ENCODE measurements around the gene RELA. TPM values are rescaled to one million over a fixed set of nuclear protein-coding genes. Genes with fewer than 3 reads are reported as not detected.

Gene RELA
- total RNA-seq, 1 donor, result 39.5 TPM

GRCh38 chr11:65652511-65653228, 10.0 kb downstream of the RELA start:
- peak; percentile 95 for DNase-seq (ENCODE audit: low read depth)
- H3K4me3 ChIP-seq (ENCODE audit: low read depth, low read length), result peak overlapping the region; percentile 67
- no peak for TF ChIP-seq CTCF (IDR thresholded peaks at IDR 0.05; ENCODE audit: insufficient read depth, low read length)

GRCh38 chr11:65651589-65652510, 10.9 kb downstream of the RELA start:
- H3K4me3 ChIP-seq (ENCODE audit: low read depth, low read length), result peak overlapping the region; percentile 59
- no peak for TF ChIP-seq CTCF (IDR thresholded peaks at IDR 0.05; ENCODE audit: insufficient read depth, low read length)
- DNase-seq (ENCODE audit: low read depth), result peak; percentile 46

GRCh38 chr11:65651339-65651588, 11.5 kb downstream of the RELA start:
- TF ChIP-seq CTCF (IDR thresholded peaks at IDR 0.05; ENCODE audit: insufficient read depth, low read length), result no peak
- no peak for DNase-seq (ENCODE audit: low read depth)
- H3K4me3 ChIP-seq (ENCODE audit: low read depth, low read length), result no peak overlapping the region

GRCh38 chr11:65650547-65651338, 12.0 kb downstream of the RELA start:
- no peak for DNase-seq (ENCODE audit: low read depth)
- no peak for TF ChIP-seq CTCF (IDR thresholded peaks at IDR 0.05; ENCODE audit: insufficient read depth, low read length)
- H3K4me3 ChIP-seq (ENCODE audit: low read depth, low read length), result no peak overlapping the region

GRCh38 chr11:65649656-65650546, 12.8 kb downstream of the RELA start:
- no peak overlapping the region for H3K4me3 ChIP-seq (ENCODE audit: low read depth, low read length)
- no peak for TF ChIP-seq CTCF (IDR thresholded peaks at IDR 0.05; ENCODE audit: insufficient read depth, low read length)
- no peak for DNase-seq (ENCODE audit: low read depth)

GRCh38 chr11:65648997-65649493, 13.7 kb downstream of the RELA start:
- no peak overlapping the region for H3K4me3 ChIP-seq (ENCODE audit: low read depth, low read length)
- no peak for DNase-seq (ENCODE audit: low read depth)
- TF ChIP-seq CTCF (IDR thresholded peaks at IDR 0.05; ENCODE audit: insufficient read depth, low read length), result no peak
